ENCODE measurements around the gene BCAS1. TPM values are rescaled to one million over a fixed set of nuclear protein-coding genes. Genes with fewer than 3 reads are reported as not detected.

Gene BCAS1
- total and polyA plus RNA-seq, 2 donors (not counting 3 experiments of a cell fraction or from before 2014, with no cell fraction given) = not detected

DNA sequence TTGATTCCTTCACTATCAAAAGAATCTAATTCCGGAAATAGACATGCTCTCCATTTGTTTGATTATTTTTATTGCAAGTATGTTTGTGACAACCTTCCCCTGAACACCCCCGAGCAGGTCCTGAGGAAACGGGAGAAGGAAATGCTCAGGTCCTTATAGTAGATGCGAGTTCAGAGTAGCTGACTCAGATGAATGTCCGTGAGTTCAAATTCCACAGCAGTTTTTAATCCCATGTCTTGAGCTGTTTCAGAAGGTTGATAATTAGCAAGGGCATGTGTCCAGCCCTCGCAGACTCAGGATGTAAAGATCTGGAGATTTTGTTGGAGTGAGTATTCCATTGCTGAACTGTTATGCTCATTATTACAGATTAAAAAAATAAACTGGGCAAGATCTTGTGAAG lies 169.3 kb downstream of the BCAS1 start:
- peak; percentile 79 for DNase-seq (ENCODE audit: low read depth, low spot score)
- TF ChIP-seq, protein P1, sequence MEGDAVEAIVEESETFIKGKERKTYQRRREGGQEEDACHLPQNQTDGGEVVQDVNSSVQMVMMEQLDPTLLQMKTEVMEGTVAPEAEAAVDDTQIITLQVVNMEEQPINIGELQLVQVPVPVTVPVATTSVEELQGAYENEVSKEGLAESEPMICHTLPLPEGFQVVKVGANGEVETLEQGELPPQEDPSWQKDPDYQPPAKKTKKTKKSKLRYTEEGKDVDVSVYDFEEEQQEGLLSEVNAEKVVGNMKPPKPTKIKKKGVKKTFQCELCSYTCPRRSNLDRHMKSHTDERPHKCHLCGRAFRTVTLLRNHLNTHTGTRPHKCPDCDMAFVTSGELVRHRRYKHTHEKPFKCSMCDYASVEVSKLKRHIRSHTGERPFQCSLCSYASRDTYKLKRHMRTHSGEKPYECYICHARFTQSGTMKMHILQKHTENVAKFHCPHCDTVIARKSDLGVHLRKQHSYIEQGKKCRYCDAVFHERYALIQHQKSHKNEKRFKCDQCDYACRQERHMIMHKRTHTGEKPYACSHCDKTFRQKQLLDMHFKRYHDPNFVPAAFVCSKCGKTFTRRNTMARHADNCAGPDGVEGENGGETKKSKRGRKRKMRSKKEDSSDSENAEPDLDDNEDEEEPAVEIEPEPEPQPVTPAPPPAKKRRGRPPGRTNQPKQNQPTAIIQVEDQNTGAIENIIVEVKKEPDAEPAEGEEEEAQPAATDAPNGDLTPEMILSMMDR (IDR thresholded peaks at IDR 0.05; ENCODE audit: extremely low read depth in 1 of 2, insufficient read depth in 1 of 2, low read depth in 1 of 2, low read length in 2 of 2) = no peak
- TF ChIP-seq FOS (IDR thresholded peaks at IDR 0.05; ENCODE audit: borderline replicate concordance, insufficient read depth, low read length) (no peak), JUN (IDR thresholded peaks at IDR 0.05; ENCODE audit: borderline replicate concordance, insufficient read depth, insufficient read length, low read depth) (no peak), MYC (IDR thresholded peaks at IDR 0.05; ENCODE audit: low read depth, low read length) (no peak), POLR2A (IDR thresholded peaks at IDR 0.05; ENCODE audit: low read depth, low read length) (no peak), EZH2 (IDR thresholded peaks at IDR 0.05; ENCODE audit: borderline replicate concordance, low read depth, low read length, severe bottlenecking) (no peak), GATA2 (IDR thresholded peaks at IDR 0.05; ENCODE audit: insufficient read depth, insufficient read length, low read depth, low read length) (peak; percentile 25)
- TF ChIP-seq, protein P2, sequence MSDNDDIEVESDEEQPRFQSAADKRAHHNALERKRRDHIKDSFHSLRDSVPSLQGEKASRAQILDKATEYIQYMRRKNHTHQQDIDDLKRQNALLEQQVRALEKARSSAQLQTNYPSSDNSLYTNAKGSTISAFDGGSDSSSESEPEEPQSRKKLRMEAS (IDR thresholded peaks at IDR 0.05; ENCODE audit: insufficient read depth, insufficient read length) = no peak
- Histone ChIP-seq H3K27ac (ENCODE audit: insufficient read depth, low read depth, low read length) (peak overlapping the region; percentile 97), H3K9me1 (replicated peaks; ENCODE audit: control insufficient read depth, extremely low read depth, insufficient read depth, low read length) (no peaks in the 10 kb centered on the region), H3K4me1 (ENCODE audit: control insufficient read depth, extremely low read depth, insufficient read depth, low read length) (peaks cover 50% of the 10 kb centered on the region), H3K4me3 (replicated peaks in 1 of 3; ENCODE audit: insufficient read depth in 1 of 3, low read depth in 1 of 3, low read length in 3 of 3) (peak overlapping the region in 1 of 3 experiments; percentile 39), H4K20me1 (replicated peaks; ENCODE audit: control insufficient read depth, extremely low read depth, insufficient read depth, low read length) (no peaks in the 10 kb centered on the region), H3K79me2 (ENCODE audit: control insufficient read depth, insufficient read depth, low read length) (no peaks in the 10 kb centered on the region), H3K27me3 (ENCODE audit: control insufficient read depth in 2 of 2, insufficient read depth in 2 of 2, low read length in 2 of 2) (no peaks in the 10 kb centered on the region), H3K9ac (replicated peaks; ENCODE audit: extremely low read depth, insufficient read depth, low read length) (peak overlapping the region; percentile 84), H2AFZ (ENCODE audit: low read depth, low read length) (peak overlapping the region; percentile 12), H3K9me3 (replicated peaks; ENCODE audit: control insufficient read depth, insufficient read depth, low read length) (no peaks in the 10 kb centered on the region), H3K4me2 (ENCODE audit: insufficient read depth, low read length) (peak overlapping the region; percentile 86), H3K36me3 (ENCODE audit: control insufficient read depth in 2 of 2, extremely low read depth in 1 of 2, insufficient read depth in 2 of 2, low read length in 2 of 2) (no peaks in the 10 kb centered on the region)
- BruUV-seq (replicated peaks) = TSS peak; percentile 45
- CTCF ChIA-PET = interaction anchor here (0.9 to 5.9 kb wide), 15 partner anchors 9 to 321 kb away, joined by 3 to 73 read pairs (median 6); no protein-coding TSS in a partner anchor
- intact Hi-C loops (cut with micrococcal nuclease) (loop anchor here (1.0 kb wide), 1 partner anchor 14 kb away; no protein-coding TSS in a partner anchor), dilution Hi-C loops (cut with MboI; ENCODE audit: extremely low pct_ligation_motif_present, low sequenced_read_pairs) (no loop called here)
- FAIRE-seq = peak; percentile 63
- POLR2A ChIA-PET = interaction anchor here (0.7 to 2.3 kb wide), 4 partner anchors 15 to 277 kb away, joined by 3 to 7 read pairs (median 3); no protein-coding TSS in a partner anchor
